Measurements from ENCODE around the gene TTLL10. TPM values are rescaled to one million over a fixed set of nuclear protein-coding genes. Genes with fewer than 3 reads are reported as not detected.
A peak's percentile ranks its signal among the peaks of the same experiment; 100 is the strongest.

Gene TTLL10
- total and polyA plus RNA-seq, 5 experiments from 2014 or later, result not detected

DNA sequence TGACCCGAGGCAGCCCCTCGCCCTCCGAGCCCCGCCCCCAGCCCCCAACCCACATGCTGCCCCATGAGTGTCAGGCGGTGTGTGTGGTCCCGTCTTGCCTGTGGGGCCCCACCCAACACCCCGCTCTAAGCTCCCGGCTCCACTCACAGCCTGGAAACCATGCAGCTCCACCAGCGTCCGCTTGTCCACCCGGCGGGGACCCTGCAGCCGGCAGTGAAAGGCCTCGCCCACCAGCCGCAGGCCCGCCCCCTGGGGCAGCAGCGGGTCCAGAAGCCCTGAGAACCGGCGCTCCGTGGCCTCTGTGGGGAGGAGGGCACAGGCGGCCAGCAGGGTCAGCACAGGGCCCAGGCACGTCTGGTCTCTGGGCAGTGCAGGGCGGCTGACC is 70.1 kb downstream of the TTLL10 start:
- Mint-ChIP-seq H3K9me3 (no peaks in the 10 kb centered on the region), H3K27ac (no peak overlapping the region), H3K27me3 (peaks cover 0 to 1% (median 0%) of the 10 kb centered on the region in 5 donors), H3K4me3 (peak overlapping the region in 1 of 10 donors; percentile 20), H3K36me3 (no peaks in the 10 kb centered on the region), H3K4me1 (peaks cover 0 to 2% (median 0%) of the 10 kb centered on the region in 4 donors)
- DNase-seq, result no peak
- no peak for ATAC-seq
- POLR2A ChIA-PET, result interaction anchor here (1.0 kb wide), 1 partner anchor 94 kb away, joined by 3 read pairs; no protein-coding TSS in a partner anchor

- Mint-ChIP-seq H3K4me1 (peaks cover 0 to 2% (median 0%) of the 10 kb centered on the region in 4 donors), H3K4me3 (no peak overlapping the region), H3K27ac (no peak overlapping the region), H3K36me3 (no peaks in the 10 kb centered on the region), H3K9me3 (no peaks in the 10 kb centered on the region), H3K27me3 (peaks cover 0 to 1% (median 0%) of the 10 kb centered on the region in 5 donors)
- peak in 1 of 10 donors; percentile 30 for DNase-seq
- POLR2A ChIA-PET, result no interaction called here
- ATAC-seq, result no peak
These were observed 70.6 kb downstream of the TTLL10 start for GRCh38 chr1:1244192-1244811.

GRCh38 chr1:1245178-1245816 is 71.6 kb downstream of the TTLL10 start:
- no peak for ATAC-seq
- DNase-seq, result no peak
- Mint-ChIP-seq H3K4me3 (no peak overlapping the region), H3K4me1 (peaks cover 2 to 7% (median 7%) of the 10 kb centered on the region in 4 donors), H3K27me3 (peaks cover 0 to 1% (median 0%) of the 10 kb centered on the region in 5 donors), H3K27ac (no peak overlapping the region), H3K36me3 (no peaks in the 10 kb centered on the region), H3K9me3 (no peaks in the 10 kb centered on the region)
- POLR2A ChIA-PET, result no interaction called here

- ATAC-seq (no peak), DNase-seq (no peak)
- Mint-ChIP-seq H3K4me1 (peaks cover 4 to 13% (median 13%) of the 10 kb centered on the region in 4 donors), H3K4me3 (peak overlapping the region in 2 of 10 donors; percentile 24 to 29), H3K36me3 (no peaks in the 10 kb centered on the region), H3K27me3 (peaks cover 0 to 1% (median 0%) of the 10 kb centered on the region in 5 donors), H3K9me3 (no peaks in the 10 kb centered on the region), H3K27ac (no peak overlapping the region)
- POLR2A ChIA-PET, result interaction anchor here (0.6 kb wide), 1 partner anchor 160 kb away, joined by 4 read pairs; no protein-coding TSS in a partner anchor
These were observed 72.3 kb downstream of the TTLL10 start for GRCh38 chr1:1245817-1246576.

DNA sequence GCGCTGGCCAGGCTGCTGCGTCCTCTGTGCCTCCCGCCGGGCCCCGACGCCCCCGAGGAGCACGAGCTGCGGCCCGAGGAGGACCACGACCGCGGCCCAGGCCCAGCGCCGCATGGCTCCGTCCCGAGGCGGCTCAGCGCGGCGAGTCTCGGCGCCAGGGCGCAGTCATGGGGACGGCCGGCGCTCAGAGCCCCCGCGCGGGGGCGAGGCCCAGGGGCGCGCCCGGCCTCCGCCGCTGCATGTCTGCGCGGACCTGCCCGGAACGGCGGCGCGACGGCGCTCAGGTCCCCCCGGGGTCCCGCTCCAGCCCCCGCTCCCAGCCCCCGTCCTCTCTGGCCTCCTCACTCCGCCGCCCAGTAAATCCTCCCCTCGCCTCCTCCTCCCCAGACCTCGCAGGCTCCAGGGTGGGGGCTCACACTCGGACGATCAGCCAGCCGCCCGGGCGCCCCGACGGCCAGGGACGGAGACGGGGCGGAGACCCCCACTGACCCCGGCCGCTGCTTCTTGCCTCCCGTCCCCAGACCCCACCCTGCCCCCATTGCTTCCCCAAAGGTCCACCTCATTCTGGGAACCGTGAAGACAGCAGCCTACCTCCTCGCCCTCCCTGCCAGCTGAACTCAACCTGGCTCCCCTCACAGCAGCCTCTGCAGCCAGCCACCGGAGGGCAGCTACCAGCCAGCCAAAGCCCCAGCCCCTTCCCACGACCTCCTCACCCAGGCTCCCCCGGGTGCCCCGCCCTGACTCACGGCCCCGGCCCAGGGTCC is 73.1 kb downstream of the TTLL10 start, which contains the start of gene C1QTNF12:
Gene C1QTNF12, minus strand, starts transcription at position 146 of the 764 bp plus-strand sequence. Its CDS starts 32 bp downstream, at position 114.
- peaks cover 0 to 1% (median 0%) of the 10 kb centered on the region in 5 donors for H3K27me3 Mint-ChIP-seq
- H3K27ac Mint-ChIP-seq, result no peak within 1 kb of the TSS
- peak in 1 of 2 donors; percentile 18 for ATAC-seq
- peak within 1 kb of the TSS in 3 of 10 donors; percentile 11 to 29 (median 24) for H3K4me3 Mint-ChIP-seq
- POLR2A ChIA-PET, result interaction anchor here (0.5 to 0.9 kb wide), 2 partner anchors 11 to 234 kb away, joined by 3 to 4 read pairs; no protein-coding TSS in a partner anchor
- no peak for DNase-seq
- H3K36me3 Mint-ChIP-seq, result no peaks in the 10 kb centered on the region
- H3K4me1 Mint-ChIP-seq, result peaks cover 5 to 16% (median 15%) of the 10 kb centered on the region in 4 donors
- H3K9me3 Mint-ChIP-seq, result no peaks in the 10 kb centered on the region

- Mint-ChIP-seq H3K4me1 (peaks cover 5 to 17% (median 17%) of the 10 kb centered on the region in 4 donors), H3K27ac (peak overlapping the region in 1 of 10 donors; percentile 48), H3K4me3 (peak overlapping the region in 2 of 10 donors; percentile 11 to 20), H3K36me3 (no peaks in the 10 kb centered on the region), H3K9me3 (no peaks in the 10 kb centered on the region), H3K27me3 (peaks cover 0 to 1% (median 0%) of the 10 kb centered on the region in 5 donors)
- ATAC-seq (no peak), DNase-seq (no peak)
- POLR2A ChIA-PET, result interaction anchor here (0.5 to 0.9 kb wide), 2 partner anchors 10 to 235 kb away, joined by 3 to 4 read pairs; no protein-coding TSS in a partner anchor
These were observed 73.7 kb downstream of the TTLL10 start for GRCh38 chr1:1247341-1247913.

Small RNA genes within 50 kb of the gene (microRNA-seq; reads per million reads assigned to microRNA genes)
- gene MIR200A (ENCODE audit: borderline microRNAs expressed) (12.0 reads per million, percentile 30 among the genes with 10 or more reads in this experiment), gene MIR200B (ENCODE audit: borderline microRNAs expressed) (44.8 reads per million, percentile 52 among the genes with 10 or more reads in this experiment), gene MIR429 (ENCODE audit: borderline microRNAs expressed) (2.4 reads per million)

Other genes starting within 250 kb of the TTLL10 start
- not detected for gene SAMD11, start 250.0 kb upstream of the TTLL10 start, total RNA-seq
- under 1 TPM in 1 of 3 donors, not detected in 2; 0.29 TPM for gene SAMD11, start 250.0 kb upstream of the TTLL10 start, polyA plus RNA-seq
- 10 to 100 TPM; 72.3 to 78.3 TPM for gene NOC2L, start 214.6 kb upstream of the TTLL10 start, total RNA-seq
- 10 to 100 TPM; 49.5 to 68.2 (median 60.5) TPM for gene NOC2L, start 214.6 kb upstream of the TTLL10 start, polyA plus RNA-seq
- gene KLHL17, start 213.3 kb upstream of the TTLL10 start, total RNA-seq, result 10 to 100 TPM; 36.4 to 37.4 TPM
- gene KLHL17, start 213.3 kb upstream of the TTLL10 start, polyA plus RNA-seq, result 1 to 10 TPM in 2 of 3 donors, under 1 TPM in 1; 0.94 to 2.0 (median 1.1) TPM
- under 1 TPM; 0.60 to 0.93 TPM for gene PLEKHN1, start 207.4 kb upstream of the TTLL10 start, total RNA-seq
- gene PLEKHN1, start 207.4 kb upstream of the TTLL10 start, polyA plus RNA-seq, result under 1 TPM in 1 of 3 donors, not detected in 2; 0.19 TPM
- not detected for gene PERM1, start 191.8 kb upstream of the TTLL10 start, total RNA-seq
- gene PERM1, start 191.8 kb upstream of the TTLL10 start, polyA plus RNA-seq, result not detected
- not detected for gene HES4, start 173.8 kb upstream of the TTLL10 start, total RNA-seq
- under 1 TPM in 1 of 3 donors, not detected in 2; 0.85 TPM for gene HES4, start 173.8 kb upstream of the TTLL10 start, polyA plus RNA-seq
- 10 to 100 TPM; 30.3 to 30.7 TPM for gene ISG15, start 160.4 kb upstream of the TTLL10 start, total RNA-seq
- gene ISG15, start 160.4 kb upstream of the TTLL10 start, polyA plus RNA-seq, result 100 to 1,000 TPM; 133 to 220 (median 217) TPM
- 1 to 10 TPM; 6.2 to 6.4 TPM for gene AGRN, start 153.8 kb upstream of the TTLL10 start, total RNA-seq
- under 1 TPM; 0.15 to 0.71 (median 0.47) TPM for gene AGRN, start 153.8 kb upstream of the TTLL10 start, polyA plus RNA-seq
- not detected for gene RNF223, start 99.6 kb upstream of the TTLL10 start, total RNA-seq
- not detected for gene RNF223, start 99.6 kb upstream of the TTLL10 start, polyA plus RNA-seq
- gene C1orf159, start 57.8 kb upstream of the TTLL10 start, total RNA-seq, result 10 to 100 TPM; 24.9 to 26.5 TPM
- 10 to 100 TPM in 1 of 3 donors, 1 to 10 TPM in 2; 3.2 to 10.7 (median 6.2) TPM for gene C1orf159, start 57.8 kb upstream of the TTLL10 start, polyA plus RNA-seq
- 1 to 10 TPM; 1.5 to 1.6 TPM for gene TNFRSF18, start 32.7 kb downstream of the TTLL10 start, total RNA-seq
- 1 to 10 TPM in 1 of 3 donors, not detected in 2; 2.3 TPM for gene TNFRSF18, start 32.7 kb downstream of the TTLL10 start, polyA plus RNA-seq
- gene TNFRSF4, start 40.3 kb downstream of the TTLL10 start, total RNA-seq, result under 1 TPM; 0.44 to 0.73 TPM
- under 1 TPM; 0.30 to 0.62 (median 0.30) TPM for gene TNFRSF4, start 40.3 kb downstream of the TTLL10 start, polyA plus RNA-seq
- gene SDF4, start 58.1 kb downstream of the TTLL10 start, total RNA-seq, result 100 to 1,000 TPM; 110 to 115 TPM
- 10 to 100 TPM; 73.8 to 86.3 (median 76.7) TPM for gene SDF4, start 58.1 kb downstream of the TTLL10 start, polyA plus RNA-seq
- 10 to 100 TPM; 21.4 to 23.6 TPM for gene B3GALT6, start 58.4 kb downstream of the TTLL10 start, total RNA-seq
- 10 to 100 TPM in 2 of 3 donors, 1 to 10 TPM in 1; 8.8 to 24.6 (median 14.6) TPM for gene B3GALT6, start 58.4 kb downstream of the TTLL10 start, polyA plus RNA-seq
- gene C1QTNF12, start 72.8 kb downstream of the TTLL10 start, total RNA-seq, result 1 to 10 TPM; 5.0 to 7.1 TPM
- gene C1QTNF12, start 72.8 kb downstream of the TTLL10 start, polyA plus RNA-seq, result under 1 TPM in 1 of 3 donors, not detected in 2; 0.22 TPM
- gene UBE2J2, start 100.0 kb downstream of the TTLL10 start, total RNA-seq, result 100 to 1,000 TPM; 104 to 105 TPM
- 10 to 100 TPM; 84.7 to 92.9 (median 85.8) TPM for gene UBE2J2, start 100.0 kb downstream of the TTLL10 start, polyA plus RNA-seq
- gene SCNN1D, start 106.6 kb downstream of the TTLL10 start, total RNA-seq, result 10 to 100 TPM; 11.8 to 17.4 TPM
- gene SCNN1D, start 106.6 kb downstream of the TTLL10 start, polyA plus RNA-seq, result under 1 TPM in 2 of 3 donors, not detected in 1; 0.06 to 0.58 TPM
- gene ACAP3, start 134.1 kb downstream of the TTLL10 start, total RNA-seq, result 10 to 100 TPM; 65.3 to 69.1 TPM
- gene ACAP3, start 134.1 kb downstream of the TTLL10 start, polyA plus RNA-seq, result 1 to 10 TPM; 2.0 to 6.7 (median 3.5) TPM
- 10 to 100 TPM; 19.6 to 23.4 TPM for gene PUSL1, start 134.7 kb downstream of the TTLL10 start, total RNA-seq
- gene PUSL1, start 134.7 kb downstream of the TTLL10 start, polyA plus RNA-seq, result 10 to 100 TPM; 14.5 to 18.2 (median 17.7) TPM
- gene INTS11, start 150.8 kb downstream of the TTLL10 start, total RNA-seq, result 100 to 1,000 TPM; 171 to 174 TPM
- 10 to 100 TPM; 51.7 to 65.1 (median 59.9) TPM for gene INTS11, start 150.8 kb downstream of the TTLL10 start, polyA plus RNA-seq
- 10 to 100 TPM; 25.5 to 25.9 TPM for gene CPTP, start 150.9 kb downstream of the TTLL10 start, total RNA-seq
- 10 to 100 TPM in 2 of 3 donors, 1 to 10 TPM in 1; 9.3 to 19.9 (median 11.6) TPM for gene CPTP, start 150.9 kb downstream of the TTLL10 start, polyA plus RNA-seq
- gene TAS1R3, start 157.4 kb downstream of the TTLL10 start, total RNA-seq, result 1 to 10 TPM; 2.7 to 3.0 TPM
- gene TAS1R3, start 157.4 kb downstream of the TTLL10 start, polyA plus RNA-seq, result under 1 TPM in 1 of 3 donors, not detected in 2; 0.10 TPM
- gene DVL1, start 175.5 kb downstream of the TTLL10 start, total RNA-seq, result 10 to 100 TPM; 41.9 to 53.3 TPM
- gene DVL1, start 175.5 kb downstream of the TTLL10 start, polyA plus RNA-seq, result 1 to 10 TPM in 2 of 3 donors, under 1 TPM in 1; 0.99 to 2.0 (median 1.4) TPM
- gene MXRA8, start 184.7 kb downstream of the TTLL10 start, total RNA-seq, result 1 to 10 TPM; 7.4 to 7.7 TPM
- gene MXRA8, start 184.7 kb downstream of the TTLL10 start, polyA plus RNA-seq, result 10 to 100 TPM in 2 of 3 donors, 1 to 10 TPM in 1; 7.4 to 22.0 (median 19.7) TPM
- gene AURKAIP1, start 201.3 kb downstream of the TTLL10 start, total RNA-seq, result 10 to 100 TPM; 68.0 to 70.3 TPM
- 100 to 1,000 TPM; 146 to 169 (median 168) TPM for gene AURKAIP1, start 201.3 kb downstream of the TTLL10 start, polyA plus RNA-seq
- 100 to 1,000 TPM; 399 to 406 TPM for gene CCNL2, start 225.5 kb downstream of the TTLL10 start, total RNA-seq
- 10 to 100 TPM; 13.4 to 28.1 (median 13.7) TPM for gene CCNL2, start 225.5 kb downstream of the TTLL10 start, polyA plus RNA-seq
- gene MRPL20, start 233.4 kb downstream of the TTLL10 start, total RNA-seq, result 100 to 1,000 TPM; 162 to 165 TPM
- 100 to 1,000 TPM; 203 to 233 (median 224) TPM for gene MRPL20, start 233.4 kb downstream of the TTLL10 start, polyA plus RNA-seq
- not detected for gene ANKRD65, start 247.4 kb downstream of the TTLL10 start, total RNA-seq
- not detected for gene ANKRD65, start 247.4 kb downstream of the TTLL10 start, polyA plus RNA-seq

All from naive thymus-derived CD8-positive, alpha-beta T cell (primary cell).